Head of caudate nucleus (tissue), 42 donors: ENCODE results near the gene ZMAT5.

ENCODE experiments used
- DNase-seq, 42 donors: peaks; one replicate each; pipeline versions ENCODE4 v3.0.0 to v3.0.0-alpha.2; 2020 to 2021; ENCODE audit warnings: mixed read lengths in 7 of 42
- intact Hi-C: fragments of 100-400 bp; cut with DNase I; formaldehyde crosslinking; loops from one replicate; pipeline ENCODE4 v1.15.0; 2022

Gene ZMAT5

DNA sequence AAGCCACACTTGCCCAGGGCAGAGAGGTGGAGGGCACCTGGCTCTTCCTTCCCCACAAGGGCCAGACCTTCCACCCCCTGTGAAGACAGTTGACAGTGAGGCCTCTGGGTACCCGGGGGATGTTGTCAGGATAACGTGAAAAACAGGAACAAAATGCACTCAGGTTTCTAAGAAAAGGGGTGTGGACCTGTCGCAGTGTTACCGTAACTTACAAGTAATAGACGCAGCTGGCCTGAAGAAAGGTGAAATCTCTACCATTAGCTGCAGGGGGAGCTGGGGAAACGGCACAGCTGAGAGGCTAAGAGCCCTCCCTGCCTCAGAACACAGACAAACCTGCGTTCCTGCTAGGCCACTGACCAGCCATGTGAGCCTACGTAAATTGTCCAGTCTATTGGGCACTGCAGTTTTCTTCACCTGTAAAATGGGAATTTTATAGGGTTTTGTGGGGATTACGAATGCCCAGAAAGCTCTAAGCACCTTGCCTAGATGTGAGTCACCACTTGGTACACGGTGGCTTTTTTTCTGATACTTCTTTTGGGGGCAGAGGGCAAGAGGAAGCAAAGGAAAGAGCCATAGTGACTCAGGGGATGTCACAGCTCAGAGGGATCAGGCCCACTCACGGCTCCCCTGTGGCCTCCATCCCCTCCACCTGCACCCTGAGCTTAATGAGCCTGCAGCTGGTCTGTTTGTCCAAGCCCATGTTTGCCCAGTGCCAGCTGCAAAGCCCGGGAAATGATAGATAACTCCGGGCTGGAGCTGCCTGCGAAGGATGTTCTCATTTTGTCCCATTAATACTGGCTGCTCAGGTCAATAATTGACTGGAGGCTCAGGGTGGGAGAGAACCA, 65.4 kb downstream of the ZMAT5 start:
- intact Hi-C loops = no loop called here
- DNase-seq = no peak

DNA sequence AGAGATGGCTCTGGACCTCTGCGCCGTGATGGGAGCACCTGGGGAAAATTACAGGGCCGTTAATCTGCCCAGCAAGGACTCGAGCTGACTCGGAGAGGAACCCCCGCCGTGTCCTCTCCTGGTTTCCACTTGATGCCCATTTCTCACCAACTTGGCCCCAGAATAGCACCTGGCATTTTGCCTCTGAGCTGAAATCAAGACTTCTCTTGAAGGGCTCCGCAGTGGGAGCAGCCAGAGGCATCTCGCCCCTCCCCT, 66.0 kb downstream of the ZMAT5 start:
- intact Hi-C loops = no loop called here
- DNase-seq = no peak

DNA sequence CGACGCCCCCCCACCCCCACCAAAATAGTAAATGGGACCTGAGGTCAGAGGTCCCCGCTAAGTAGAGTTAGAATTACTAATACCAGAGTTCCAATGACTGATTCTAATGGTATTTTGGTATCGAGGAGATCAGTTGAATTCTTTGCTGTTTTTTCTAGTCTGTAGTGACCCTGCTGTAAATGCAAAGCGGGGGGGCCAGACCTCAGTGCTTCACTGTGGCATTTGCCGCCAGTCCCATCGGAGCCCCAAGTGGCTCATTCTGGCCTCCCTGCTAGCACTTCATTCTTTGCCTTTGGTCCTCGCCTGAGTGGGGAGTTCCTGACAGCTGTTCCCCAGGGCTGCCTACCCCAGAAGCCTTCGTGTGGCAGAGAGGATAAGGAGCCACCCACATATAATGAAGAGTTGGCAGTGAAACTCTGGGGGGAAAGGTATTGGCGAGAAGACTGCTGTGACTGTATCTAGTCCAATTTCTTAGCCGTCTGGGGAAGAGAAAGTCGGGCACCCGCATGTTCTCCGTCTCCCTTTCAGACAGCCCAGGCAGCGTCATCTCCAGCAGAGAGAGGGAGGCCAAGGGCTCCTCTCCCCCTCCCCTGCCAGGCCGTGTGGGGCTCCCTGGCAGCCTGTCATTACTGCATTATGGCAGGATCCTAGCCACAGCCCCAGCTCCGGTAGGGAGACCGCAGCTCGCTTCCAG, 66.5 kb downstream of the ZMAT5 start:
- intact Hi-C loops = no loop called here

DNA sequence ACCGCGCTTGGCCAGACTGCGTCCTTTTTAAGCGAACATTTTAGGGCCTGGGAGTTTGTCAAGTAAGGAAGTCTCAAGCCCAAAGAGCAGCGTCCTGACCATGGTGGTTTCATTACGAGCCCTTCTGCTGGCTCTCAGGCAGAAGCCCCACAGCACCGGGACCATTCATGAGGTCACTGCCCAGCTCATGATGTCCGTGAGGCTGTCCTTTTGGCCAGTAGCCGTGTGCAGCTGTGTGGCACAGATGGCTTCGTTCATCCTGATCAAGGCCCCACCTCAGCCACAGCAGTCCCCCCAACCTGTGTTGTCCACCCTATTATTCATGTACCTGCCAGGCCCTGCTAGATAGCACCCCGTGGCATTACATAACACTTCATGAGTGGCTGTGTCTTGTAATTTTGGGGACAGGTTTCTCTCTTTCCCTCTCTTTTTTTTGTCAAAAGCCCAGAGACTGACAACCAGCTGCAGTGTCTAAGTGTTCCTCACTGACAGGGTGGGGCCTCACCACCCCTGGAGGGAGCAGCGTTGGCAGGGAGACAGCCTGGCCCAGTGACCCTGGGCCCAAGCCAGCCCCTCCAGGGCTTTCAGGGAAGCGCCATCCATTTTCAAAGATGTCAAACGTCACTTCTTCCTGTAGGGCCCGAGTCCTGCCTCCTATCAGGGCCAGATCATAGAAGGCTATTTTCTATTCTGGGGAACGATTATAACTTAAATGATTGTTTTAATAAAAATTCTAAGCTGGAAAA, 68.8 kb downstream of the ZMAT5 start:
- intact Hi-C loops = no loop called here
- peak in 2 of 42 donors; percentile 45 to 63 for DNase-seq

More for the DNA sequence above, 66.5 kb downstream of the ZMAT5 start:
- DNase-seq = peak in 2 of 42 donors; percentile 17 to 35

DNA sequence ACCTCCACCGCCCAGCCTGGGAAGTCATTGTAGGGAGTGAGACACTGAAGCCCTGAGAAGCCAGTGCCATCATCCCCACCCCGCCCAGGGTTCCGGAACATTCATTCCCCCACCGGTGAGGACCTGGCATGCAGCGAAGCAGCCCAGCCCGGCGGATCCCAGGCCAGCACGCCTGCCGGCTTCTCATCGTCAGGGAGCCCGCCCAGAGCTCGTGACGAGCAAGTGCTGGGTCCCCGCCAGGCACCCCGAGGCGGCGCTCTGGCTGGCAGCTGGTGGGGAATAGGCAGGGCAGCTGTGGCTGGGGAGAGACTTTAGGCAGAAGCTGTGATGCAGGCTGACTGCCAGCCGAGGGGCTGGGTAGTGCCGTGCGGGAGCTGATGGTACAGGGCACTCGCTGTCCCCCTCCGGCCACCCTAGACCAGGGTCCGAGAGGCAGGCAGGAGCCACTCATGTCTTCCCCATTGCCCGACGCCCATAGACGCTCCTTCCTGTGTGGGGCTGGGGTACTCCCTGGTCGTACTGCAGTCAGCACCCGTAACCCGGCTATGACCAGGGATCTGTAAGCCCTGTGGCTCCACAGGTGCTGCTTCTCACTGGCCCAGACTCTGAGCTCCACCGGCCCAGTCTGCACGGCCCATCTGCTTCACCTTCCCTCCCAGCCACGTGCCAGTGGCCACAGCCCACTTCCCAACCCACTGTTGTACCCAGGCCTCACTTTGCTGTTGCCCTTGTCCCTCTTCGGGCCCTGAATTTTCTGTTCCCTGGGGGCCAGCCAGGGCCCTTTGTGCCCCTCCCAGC, 71.5 kb downstream of the ZMAT5 start:
- intact Hi-C loops = no loop called here
- DNase-seq = peak; percentile 32 to 86 (median 70)

- intact Hi-C loops = no loop called here
- DNase-seq = peak in 33 of 42 donors; percentile 33 to 84 (median 65)
Measured at GRCh38 chr22:29693671-29694070, 73.1 kb downstream of the ZMAT5 start.

GRCh38 chr22:29693161-29693560, 73.6 kb downstream of the ZMAT5 start:
- intact Hi-C loops = no loop called here

GRCh38 chr22:29692327-29692640, 74.5 kb downstream of the ZMAT5 start:
- DNase-seq = peak in 15 of 42 donors; percentile 34 to 76 (median 46)
- intact Hi-C loops = no loop called here

More at GRCh38 chr22:29693161-29693560, 73.6 kb downstream of the ZMAT5 start:
- DNase-seq = no peak

DNA sequence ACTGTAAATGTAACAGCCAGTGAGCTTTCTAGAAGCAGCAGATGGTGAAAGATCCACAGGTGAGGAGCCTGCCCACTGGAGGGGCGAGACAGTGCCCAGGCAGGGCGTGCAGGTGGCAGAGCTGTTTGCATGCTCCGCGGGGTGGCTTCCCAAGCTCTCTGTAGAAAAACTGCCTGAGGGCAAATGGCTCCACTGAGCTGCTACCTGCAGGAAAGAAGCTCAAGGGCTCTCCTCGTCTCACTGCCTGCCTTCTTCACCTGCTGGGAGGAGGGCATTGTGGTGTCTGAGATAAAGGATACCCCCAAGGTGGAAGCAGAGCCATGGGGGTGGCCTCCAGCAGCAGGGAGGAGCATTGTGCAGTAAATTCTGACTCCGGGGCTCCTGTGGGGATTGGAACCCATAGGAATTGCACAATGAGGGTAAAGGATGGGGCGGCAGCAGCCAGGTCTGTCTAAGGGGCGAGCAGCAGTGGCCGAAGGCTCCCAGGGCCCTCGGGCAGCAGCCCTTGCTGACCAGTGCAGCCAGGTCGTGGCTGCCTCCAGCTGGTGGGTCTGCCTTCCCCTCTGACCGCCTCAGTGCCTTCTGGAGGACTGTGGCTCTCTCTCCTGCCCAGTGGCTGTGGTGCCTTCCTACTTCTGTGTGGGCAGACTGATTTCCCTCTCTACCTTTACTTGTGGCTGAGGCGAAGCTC, 75.0 kb downstream of the ZMAT5 start:
- DNase-seq = no peak
- intact Hi-C loops = no loop called here

GRCh38 chr22:29690476-29690875, 76.3 kb downstream of the ZMAT5 start:
- intact Hi-C loops = no loop called here
- DNase-seq = no peak

DNA sequence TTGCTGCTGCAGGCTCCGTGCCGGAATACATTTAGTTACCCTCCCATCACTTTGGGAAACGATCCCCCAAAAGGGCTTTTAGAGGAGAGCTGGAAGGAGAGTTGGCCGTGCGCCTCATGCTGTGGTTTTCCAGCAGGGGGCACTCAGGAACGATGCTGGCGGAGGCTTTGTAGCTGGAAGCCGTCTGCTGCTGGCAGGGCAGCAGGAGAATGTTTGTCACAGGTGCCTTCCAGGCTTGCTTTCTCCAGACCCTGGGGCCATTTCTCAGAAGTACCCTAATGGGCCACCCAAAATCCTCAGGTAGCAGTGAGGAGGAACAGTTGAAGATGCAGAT, 77.0 kb downstream of the ZMAT5 start:
- DNase-seq = peak; percentile 69 to 92 (median 85)
- intact Hi-C loops = loop anchor here (10.0 kb wide), 1 partner anchor 395 kb away; the partner anchor contains the start of gene HORMAD2

- DNase-seq = peak in 2 of 42 donors; percentile 52 to 58
- intact Hi-C loops = loop anchor here (10.0 kb wide), 1 partner anchor 395 kb away; the partner anchor contains the start of gene HORMAD2
Measured at GRCh38 chr22:29689206-29689879, 77.5 kb downstream of the ZMAT5 start.

DNA sequence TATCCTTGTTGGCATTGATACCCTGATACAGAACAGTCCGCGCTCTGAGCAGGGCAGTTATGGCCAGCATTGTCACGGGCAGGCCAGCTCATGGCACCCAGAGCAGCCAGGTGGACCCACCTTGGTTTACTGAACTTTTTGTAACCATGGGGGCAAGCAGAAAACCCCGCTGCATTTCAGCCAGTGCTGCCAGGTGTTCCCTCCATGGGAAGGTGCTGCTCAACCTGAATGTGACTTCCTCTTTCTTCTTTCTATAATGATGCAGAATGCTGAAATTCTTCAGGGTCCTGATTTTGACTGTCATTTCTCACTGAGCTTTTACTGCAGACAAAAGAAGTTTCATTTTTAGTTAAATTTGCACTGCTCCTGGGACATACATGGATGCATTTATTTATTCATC, 82.6 kb downstream of the ZMAT5 start:
- intact Hi-C loops = loop anchor here (10.0 kb wide), 1 partner anchor 401 kb away; the partner anchor contains the start of gene HORMAD2
- DNase-seq = no peak

- DNase-seq = no peak
- intact Hi-C loops = loop anchor here (10.0 kb wide), 1 partner anchor 401 kb away; the partner anchor contains the start of gene HORMAD2
Measured at GRCh38 chr22:29683536-29683935, 83.3 kb downstream of the ZMAT5 start.
